Measurements from ENCODE around the gene FOXD1.

The FOXD1 gene

GRCh38 chr5:73441378-73441777 lies 7.2 kb downstream of the FOXD1 start:
- no peak for DNase-seq (ENCODE audit: low spot score)

GRCh38 chr5:73440262-73440661 lies 8.3 kb downstream of the FOXD1 start:
- DNase-seq (ENCODE audit: low spot score), result no peak

- DNase-seq (ENCODE audit: low spot score), result no peak
Measured at GRCh38 chr5:73438645-73439470, 9.7 kb downstream of the FOXD1 start.

- DNase-seq (ENCODE audit: low spot score), result no peak
Measured at GRCh38 chr5:73437777-73438644, 10.6 kb downstream of the FOXD1 start.

GRCh38 chr5:73437101-73437776 lies 11.3 kb downstream of the FOXD1 start:
- no peak for DNase-seq (ENCODE audit: low spot score)

GRCh38 chr5:73436535-73437100 lies 12.0 kb downstream of the FOXD1 start:
- DNase-seq (ENCODE audit: low spot score), result no peak

GRCh38 chr5:73435759-73436534 lies 12.6 kb downstream of the FOXD1 start:
- no peak for DNase-seq (ENCODE audit: low spot score)

GRCh38 chr5:73434907-73435306 lies 13.7 kb downstream of the FOXD1 start:
- no peak for DNase-seq (ENCODE audit: low spot score)

GRCh38 chr5:73434461-73434860 lies 14.1 kb downstream of the FOXD1 start:
- DNase-seq (ENCODE audit: low spot score), result no peak

- DNase-seq (ENCODE audit: low spot score), result no peak
Measured at GRCh38 chr5:73433982-73434342, 14.6 kb downstream of the FOXD1 start.

- no peak for DNase-seq (ENCODE audit: low spot score)
Measured at GRCh38 chr5:73433272-73433981, 15.2 kb downstream of the FOXD1 start.

- no peak for DNase-seq (ENCODE audit: low spot score)
Measured at GRCh38 chr5:73431204-73431851, 17.2 kb downstream of the FOXD1 start.

GRCh38 chr5:73426034-73426433 lies 22.5 kb downstream of the FOXD1 start:
- no peak for DNase-seq (ENCODE audit: low spot score)

- no peak for DNase-seq (ENCODE audit: low spot score)
Measured at GRCh38 chr5:73424556-73424977, 24.0 kb downstream of the FOXD1 start.

- no peak for DNase-seq (ENCODE audit: low spot score)
Measured at GRCh38 chr5:73422164-73422563, 26.4 kb downstream of the FOXD1 start.

- DNase-seq (ENCODE audit: low spot score), result no peak
Measured at GRCh38 chr5:73420666-73421065, 27.9 kb downstream of the FOXD1 start.

- DNase-seq (ENCODE audit: low spot score), result no peak
Measured at GRCh38 chr5:73419465-73420390, 28.8 kb downstream of the FOXD1 start.

- no peak for DNase-seq (ENCODE audit: low spot score)
Measured at GRCh38 chr5:73419117-73419464, 29.5 kb downstream of the FOXD1 start.

- no peak for DNase-seq (ENCODE audit: low spot score)
Measured at GRCh38 chr5:73418244-73418691, 30.3 kb downstream of the FOXD1 start.

Data from CD4-positive, alpha-beta T cell treated with Interleukin-2 at 100 ng/mL for 4 hours (primary cell).